Liver (tissue), 9 donors: Measurements from ENCODE around the gene ENAM. TPM values are rescaled to one million over a fixed set of nuclear protein-coding genes. Genes with fewer than 3 reads are reported as not detected.

Source experiments
- DNase-seq: peaks from one replicate; pipeline ENCODE4 v3.0.0-alpha.2; 2017; ENCODE audit warnings: low spot score
- H3K27ac ChIP-seq, 2 donors: one replicate each; pipeline ENCODE4 v1.7.0; 2013; ENCODE audit warnings: inconsistent platforms in 2 of 2, low read length in 2 of 2, control low read depth in 1 of 2, low read depth in 1 of 2, mild to moderate bottlenecking in 1 of 2
- H3K27me3 ChIP-seq, 4 donors: one replicate each; pipeline versions ENCODE4 v1.6.1 to v1.7.0; 2013; ENCODE audit warnings: low read length in 3 of 4, inconsistent platforms in 1 of 4, mild to moderate bottlenecking in 1 of 4, moderate library complexity in 1 of 4; ENCODE audit not compliant: control insufficient read depth in 4 of 4, insufficient read depth in 4 of 4
- H3K36me3 ChIP-seq, 4 donors: one replicate each; pipeline versions ENCODE4 v1.6.1 to v1.7.0; 2013; ENCODE audit warnings: low read length in 3 of 4, mild to moderate bottlenecking in 3 of 4, low read depth in 1 of 4, moderate library complexity in 1 of 4; ENCODE audit not compliant: control insufficient read depth in 4 of 4, insufficient read depth in 3 of 4
- H3K4me1 ChIP-seq, 4 donors: one replicate each; pipeline versions ENCODE4 v1.6.1 to v1.7.0; 2013; ENCODE audit warnings: low read length in 3 of 4, mild to moderate bottlenecking in 3 of 4, moderate library complexity in 1 of 4; ENCODE audit not compliant: control insufficient read depth in 4 of 4, insufficient read depth in 4 of 4
- H3K4me3 ChIP-seq, 3 donors: one replicate each; pipeline versions ENCODE4 v1.6.1 to v1.7.0; 2013; ENCODE audit warnings: low read length in 3 of 3, control low read depth in 1 of 3, low read depth in 1 of 3, mild to moderate bottlenecking in 1 of 3
- H3K9ac ChIP-seq, 2 donors: one replicate each; pipeline ENCODE4 v1.7.0; 2013; ENCODE audit warnings: low read length in 2 of 2, mild to moderate bottlenecking in 2 of 2, moderate library complexity in 2 of 2, control low read depth in 1 of 2, low read depth in 1 of 2
- H3K9me3 ChIP-seq, 4 donors: one replicate each; pipeline versions ENCODE4 v1.6.1 to v1.7.0; 2013; ENCODE audit warnings: low read length in 3 of 4; ENCODE audit not compliant: control insufficient read depth in 4 of 4
- FOXA2 ChIP-seq: IDR thresholded peaks from 2 replicates; pipeline ENCODE4 v1.6.1; 2016; ENCODE audit warnings: antibody characterized with exemption
- GABPA ChIP-seq, 2 donors: IDR thresholded peaks in 1 of 2; conservative IDR thresholded peaks in 1 of 2; 2 replicates each; pipeline ENCODE4 v1.6.1; 2016; ENCODE audit warnings: antibody characterized with exemption in 2 of 2, mild to moderate bottlenecking in 1 of 2, moderate library complexity in 1 of 2
- HNF4G ChIP-seq: IDR thresholded peaks from 2 replicates; pipeline ENCODE4 v1.6.1; 2016; ENCODE audit warnings: antibody characterized with exemption
- MAX ChIP-seq: IDR thresholded peaks from 2 replicates; pipeline ENCODE4 v1.6.1; 2016; ENCODE audit warnings: antibody characterized with exemption
- RAD21 ChIP-seq, 2 donors: IDR thresholded peaks; 2 replicates each; pipeline ENCODE4 v1.6.1; 2016; ENCODE audit warnings: antibody characterized with exemption in 2 of 2, mild to moderate bottlenecking in 2 of 2
- REST ChIP-seq: IDR thresholded peaks from 2 replicates; pipeline ENCODE4 v1.6.1; 2016; ENCODE audit warnings: antibody characterized with exemption, mild to moderate bottlenecking
- RXRA ChIP-seq, 2 donors: IDR thresholded peaks; 2 replicates each; pipeline ENCODE4 v1.6.1; 2017 to 2018; ENCODE audit warnings: antibody characterized with exemption in 2 of 2, mild to moderate bottlenecking in 1 of 2
- ZBTB33 ChIP-seq: IDR thresholded peaks from 2 replicates; pipeline ENCODE4 v1.6.1; 2016; ENCODE audit warnings: antibody characterized with exemption
- whole genome bisulfite sequencing: extraction: QIAGEN DNeasy Blood & Tissue Kit; methylation state at CpG from one replicate; pipeline ENCODE4 v1.1.7; 2013; 5-methylcytosine and 5-hydroxymethylcytosine counted together
- polyA plus RNA-seq, 2 donors: library from polyadenylated mRNA; stranded (reverse) in 1 of 2; unstranded in 1 of 2; fragments of 200-250 nt in 1 of 2; fragments of >200 nt in 1 of 2; fragmentation: Nextera tagmentation in 1 of 2; extraction: Ambion mirVana in 1 of 2; gene quantifications; one replicate each; pipeline versions ENCODE4 v1.2.1 to v1.2.3, GENCODE V29; 2013 to 2015
- total RNA-seq, 2 donors: library from RNA; depleted of rRNA; stranded (reverse); fragments of >200 nt; gene quantifications; one replicate each; pipeline ENCODE4 v1.2.3, GENCODE V29; 2014
- TF ChIP-seq, protein P1 (sequence below): IDR thresholded peaks from 2 replicates; pipeline ENCODE4 v1.6.1; 2016; ENCODE audit warnings: antibody characterized with exemption
- TF ChIP-seq, protein P2 (sequence below): fragments of 150-350 bp; IDR thresholded peaks from 2 replicates; pipeline ENCODE4 v1.5.1; 2017; ENCODE audit warnings: improper control_type of control experiment, low read depth, low read length; ENCODE audit not compliant: missing input control
- donor health status: healthy.
- donor health status: healthy.
- donor health status: healthy.
- donor health status: healthy.
- donor health status: healthy.

ENAM gene
- total and polyA plus RNA-seq, 4 donors = 0.25 to 0.50 (median 0.28) TPM

DNA sequence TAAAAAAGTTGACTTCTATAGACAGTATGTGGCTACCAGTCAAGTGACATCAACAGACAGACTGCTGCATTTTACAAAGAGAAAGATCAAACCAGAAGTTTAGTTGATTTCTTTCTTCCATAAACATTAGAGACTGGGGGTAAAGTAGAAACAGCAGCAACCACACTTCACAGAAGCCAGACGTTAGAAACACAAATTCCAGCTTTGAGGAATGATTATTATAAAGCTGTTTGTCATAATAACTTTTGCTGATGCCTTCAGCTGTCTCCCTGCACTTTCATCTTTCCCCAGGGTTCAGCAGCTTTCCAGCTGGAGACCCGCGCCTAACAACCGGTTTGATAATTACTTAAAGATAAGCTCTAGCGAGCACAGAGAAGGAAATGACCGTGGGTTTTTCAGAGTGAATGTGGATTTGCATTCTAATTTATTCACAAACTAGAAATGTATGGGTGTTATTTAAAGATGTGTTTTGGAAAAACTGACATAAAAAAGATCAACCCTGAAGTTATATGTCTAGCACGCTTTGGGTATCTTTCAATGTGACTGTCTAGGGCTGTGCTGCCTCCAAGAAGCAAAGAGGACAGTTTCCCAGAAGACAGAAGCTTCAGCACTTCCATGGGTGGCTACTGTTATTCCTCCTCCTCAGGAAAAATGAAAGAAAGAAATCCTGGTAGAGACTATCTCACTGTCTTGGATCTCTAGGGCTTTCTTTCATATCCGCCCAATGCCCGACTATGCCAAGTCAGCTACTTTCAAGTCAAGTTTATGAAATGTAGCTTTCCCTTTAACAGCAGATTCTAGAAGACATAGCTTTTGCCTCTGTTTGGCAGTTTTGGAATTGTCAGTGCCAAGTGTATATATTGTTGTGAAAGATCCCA is 15.0 kb upstream of the ENAM start:
- DNase-seq = no peak
- Histone ChIP-seq H3K36me3 (no peaks in the 10 kb centered on the region), H3K27ac (peak overlapping the region in 1 of 2 donors; percentile 7), H3K27me3 (no peaks in the 10 kb centered on the region), H3K9ac (no peak overlapping the region), H3K9me3 (no peaks in the 10 kb centered on the region), H3K4me1 (peaks cover 0 to 6% (median under 1%) of the 10 kb centered on the region in 4 donors), H3K4me3 (peak overlapping the region in 1 of 3 donors; percentile 7)
- TF ChIP-seq RAD21 (IDR thresholded peaks at IDR 0.05) = no peak
- TF ChIP-seq RXRA (IDR thresholded peaks at IDR 0.05) = no peak
- WGBS = 27% methylated on average over 9 of the region's 9 CpGs

DNA sequence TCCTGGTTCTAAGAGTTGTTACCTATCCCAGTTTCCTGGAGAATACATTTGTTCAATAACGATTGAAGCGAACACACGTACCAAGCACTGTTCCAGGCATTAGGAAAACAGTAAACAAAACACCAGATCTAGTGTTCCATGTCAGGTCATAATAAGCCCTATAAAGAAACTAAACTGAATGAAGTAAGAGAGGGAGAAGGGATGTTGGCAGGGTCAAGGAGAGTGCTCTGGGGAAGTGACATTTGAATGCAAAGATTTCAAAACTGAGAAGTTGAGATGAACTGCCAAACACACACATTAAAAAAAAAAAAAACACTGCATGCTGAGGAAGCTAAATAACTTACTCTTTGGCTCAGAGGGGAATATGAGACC is 14.4 kb upstream of the ENAM start:
- peaks cover 0 to 6% (median under 1%) of the 10 kb centered on the region in 4 donors for H3K4me1 ChIP-seq
- no peaks in the 10 kb centered on the region for H3K36me3 ChIP-seq
- TF ChIP-seq RXRA (IDR thresholded peaks at IDR 0.05) = peak in 1 of 2 donors; percentile 12
- TF ChIP-seq MAX = no peak
- no peak for DNase-seq
- no peak overlapping the region for H3K9ac ChIP-seq
- peak overlapping the region in 1 of 2 donors; percentile 7 for H3K27ac ChIP-seq
- no peaks in the 10 kb centered on the region for H3K9me3 ChIP-seq
- no peaks in the 10 kb centered on the region for H3K27me3 ChIP-seq
- peak overlapping the region in 1 of 3 donors; percentile 7 for H3K4me3 ChIP-seq
- 50% methylated on average over 3 of the region's 3 CpGs for WGBS

DNA sequence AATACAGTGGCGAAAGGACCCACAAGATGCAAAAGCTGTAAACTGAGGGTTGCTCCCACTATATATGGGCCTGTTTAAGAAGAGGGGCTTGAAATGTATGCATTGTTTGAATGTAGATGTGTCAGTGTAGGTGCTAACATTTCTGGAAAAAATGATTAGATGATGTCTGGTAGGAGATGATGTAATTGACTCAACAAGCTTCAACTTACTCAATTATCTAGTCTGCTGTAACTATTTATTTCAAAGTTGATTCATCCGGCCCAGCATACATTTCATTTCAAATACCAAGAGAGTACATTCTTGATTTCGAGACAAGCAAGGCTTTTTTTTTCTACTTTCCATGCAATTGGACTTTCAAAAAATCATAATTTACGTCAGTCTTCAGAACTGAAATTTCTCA is 9.3 kb upstream of the ENAM start:
- 89% methylated on average over 4 of the region's 4 CpGs for whole genome bisulfite sequencing
- no peak overlapping the region for H3K27ac ChIP-seq
- H3K27me3 ChIP-seq = no peaks in the 10 kb centered on the region
- H3K4me3 ChIP-seq = no peak overlapping the region
- H3K9me3 ChIP-seq = no peaks in the 10 kb centered on the region
- H3K36me3 ChIP-seq = no peaks in the 10 kb centered on the region
- no peak for TF ChIP-seq RAD21 (IDR thresholded peaks at IDR 0.05)
- H3K9ac ChIP-seq = no peak overlapping the region
- no peak for DNase-seq
- no peaks in the 10 kb centered on the region for H3K4me1 ChIP-seq

DNA sequence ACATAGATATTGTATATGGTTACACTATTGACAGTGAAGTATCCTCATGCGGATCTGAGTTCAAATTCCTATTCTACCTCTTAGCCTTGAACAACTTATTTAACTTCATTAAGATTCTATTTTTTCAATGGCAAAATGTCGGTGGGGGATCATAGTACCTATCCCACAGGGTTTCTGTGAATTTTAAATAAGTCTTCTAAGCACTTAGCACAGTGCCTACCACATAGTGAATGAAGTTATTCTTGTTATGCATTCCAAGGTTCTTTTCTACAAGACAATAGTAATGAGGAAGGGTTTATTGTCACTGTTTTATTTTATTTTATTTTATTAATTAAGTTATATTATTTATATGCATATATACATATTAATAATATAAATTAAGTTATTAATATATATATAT is 8.8 kb upstream of the ENAM start:
- Histone ChIP-seq H3K36me3 (no peaks in the 10 kb centered on the region), H3K4me1 (no peaks in the 10 kb centered on the region), H3K9ac (no peak overlapping the region), H3K27me3 (no peaks in the 10 kb centered on the region), H3K9me3 (no peaks in the 10 kb centered on the region), H3K27ac (no peak overlapping the region), H3K4me3 (no peak overlapping the region)
- 95% methylated on average over 2 of the region's 2 CpGs for WGBS
- no peak for DNase-seq
- TF ChIP-seq RXRA (IDR thresholded peaks at IDR 0.05) = no peak
- no peak for TF ChIP-seq FOXA2
- no peak for TF ChIP-seq MAX
- TF ChIP-seq, protein P1, sequence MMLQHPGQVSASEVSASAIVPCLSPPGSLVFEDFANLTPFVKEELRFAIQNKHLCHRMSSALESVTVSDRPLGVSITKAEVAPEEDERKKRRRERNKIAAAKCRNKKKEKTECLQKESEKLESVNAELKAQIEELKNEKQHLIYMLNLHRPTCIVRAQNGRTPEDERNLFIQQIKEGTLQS = no peak
- no peak for TF ChIP-seq HNF4G
- no peak for TF ChIP-seq ZBTB33
- TF ChIP-seq, protein P2, sequence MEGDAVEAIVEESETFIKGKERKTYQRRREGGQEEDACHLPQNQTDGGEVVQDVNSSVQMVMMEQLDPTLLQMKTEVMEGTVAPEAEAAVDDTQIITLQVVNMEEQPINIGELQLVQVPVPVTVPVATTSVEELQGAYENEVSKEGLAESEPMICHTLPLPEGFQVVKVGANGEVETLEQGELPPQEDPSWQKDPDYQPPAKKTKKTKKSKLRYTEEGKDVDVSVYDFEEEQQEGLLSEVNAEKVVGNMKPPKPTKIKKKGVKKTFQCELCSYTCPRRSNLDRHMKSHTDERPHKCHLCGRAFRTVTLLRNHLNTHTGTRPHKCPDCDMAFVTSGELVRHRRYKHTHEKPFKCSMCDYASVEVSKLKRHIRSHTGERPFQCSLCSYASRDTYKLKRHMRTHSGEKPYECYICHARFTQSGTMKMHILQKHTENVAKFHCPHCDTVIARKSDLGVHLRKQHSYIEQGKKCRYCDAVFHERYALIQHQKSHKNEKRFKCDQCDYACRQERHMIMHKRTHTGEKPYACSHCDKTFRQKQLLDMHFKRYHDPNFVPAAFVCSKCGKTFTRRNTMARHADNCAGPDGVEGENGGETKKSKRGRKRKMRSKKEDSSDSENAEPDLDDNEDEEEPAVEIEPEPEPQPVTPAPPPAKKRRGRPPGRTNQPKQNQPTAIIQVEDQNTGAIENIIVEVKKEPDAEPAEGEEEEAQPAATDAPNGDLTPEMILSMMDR = no peak
- no peak for TF ChIP-seq GABPA (IDR thresholded peaks at IDR 0.05 in 1 of 2, conservative IDR thresholded peaks at IDR 0.05 in 1 of 2)
- TF ChIP-seq REST = no peak
